Endothelial cell of umbilical vein (primary cell): Measurements from ENCODE around the gene DCTN4. TPM values are rescaled to one million over a fixed set of nuclear protein-coding genes. Genes with fewer than 3 reads are reported as not detected.

Source experiments
- BruUV-seq: library from RNA; stranded (reverse); fragments of 400-500 nt; replicated peaks from 2 replicates; lab custom pipeline; 2021; lab: Mats Ljungman, UMichigan
- CTCF ChIA-PET: fragments of 300-600, 350-600 bp; sonication (Branson Sonifier 250); formaldehyde crosslinking; loops from one replicate; lab custom pipeline; 2021; ENCODE audit warnings: antibody characterized with exemption, inconsistent platforms; lab: Charles Lee
- POLR2A ChIA-PET: fragments of 300-600, 350-600 bp; sonication (Branson Sonifier 250); formaldehyde crosslinking; loops from one replicate; lab custom pipeline; 2021; ENCODE audit warnings: antibody characterized with exemption, inconsistent platforms; lab: Charles Lee
- DNase-seq: peaks from one replicate; pipeline ENCODE4 v3.0.0-alpha.2; 2011; ENCODE audit warnings: low read depth, low spot score
- FAIRE-seq: peaks from 2 replicates; lab custom pipeline; 2011; peaks lifted over from hg19 to GRCh38; lab: Jason Lieb, UNC
- H2AFZ ChIP-seq: 2 replicates; pipeline ENCODE4 v1.6.0; 2012; ENCODE audit warnings: low read depth, low read length, control low read depth, inconsistent platforms
- H3K27ac ChIP-seq: 2 replicates; pipeline ENCODE4 v1.5.1; 2011; ENCODE audit warnings: low read depth, mild to moderate bottlenecking, control low read depth, low read length, moderate library complexity; ENCODE audit not compliant: insufficient read depth
- H3K27me3 ChIP-seq, 2 experiments: 2 replicates each; pipeline versions ENCODE4 v1.6.0 to v1.6.1; 2011; ENCODE audit warnings: low read length in 2 of 2, mixed read lengths in 1 of 2; ENCODE audit not compliant: control insufficient read depth in 2 of 2, insufficient read depth in 2 of 2
- H3K36me3 ChIP-seq, 2 experiments: 2 replicates in 1 of 2; 3 replicates in 1 of 2; pipeline ENCODE4 v1.5.1; 2011; ENCODE audit warnings: low read length in 2 of 2, mild to moderate bottlenecking in 1 of 2, moderate library complexity in 1 of 2; ENCODE audit not compliant: control insufficient read depth in 2 of 2, insufficient read depth in 2 of 2; ENCODE audit errors: extremely low read depth in 1 of 2
- H3K4me1 ChIP-seq: 3 replicates; pipeline ENCODE4 v1.5.1; 2011; ENCODE audit warnings: mild to moderate bottlenecking, low read length; ENCODE audit not compliant: control insufficient read depth, insufficient read depth; ENCODE audit errors: extremely low read depth
- H3K4me2 ChIP-seq: 2 replicates; pipeline ENCODE4 v1.6.1; 2011; ENCODE audit warnings: low read length, control low read depth, mixed read lengths; ENCODE audit not compliant: insufficient read depth
- H3K4me3 ChIP-seq, 3 experiments: fragments of 200-600 bp in 1 of 3; sonication (generic), shearing (Covaris generic) in 1 of 3; replicated peaks in 1 of 3; 2 replicates each; pipeline ENCODE4 v1.5.1; 2011 to 2016; ENCODE audit warnings: control low read depth in 3 of 3, low read length in 3 of 3, mild to moderate bottlenecking in 2 of 3, inconsistent platforms in 1 of 3, low read depth in 1 of 3, moderate library complexity in 1 of 3; ENCODE audit not compliant: insufficient read depth in 1 of 3
- H3K79me2 ChIP-seq: 2 replicates; pipeline ENCODE4 v1.6.0; 2012; ENCODE audit warnings: low read length, inconsistent platforms; ENCODE audit not compliant: control insufficient read depth, insufficient read depth
- H3K9ac ChIP-seq: replicated peaks from 2 replicates; pipeline ENCODE3; 2011; ENCODE audit warnings: low read length, control low read depth; ENCODE audit not compliant: insufficient read depth; ENCODE audit errors: extremely low read depth
- H3K9me1 ChIP-seq: replicated peaks from 3 replicates; pipeline ENCODE4 v1.6.0; 2011; ENCODE audit warnings: mild to moderate bottlenecking, low read length; ENCODE audit not compliant: control insufficient read depth, insufficient read depth; ENCODE audit errors: extremely low read depth
- H3K9me3 ChIP-seq: replicated peaks from 2 replicates; pipeline ENCODE4 v1.5.1; 2012; ENCODE audit warnings: low read length, inconsistent platforms; ENCODE audit not compliant: control insufficient read depth, insufficient read depth
- H4K20me1 ChIP-seq: replicated peaks from 2 replicates; pipeline ENCODE3; 2011; ENCODE audit warnings: mild to moderate bottlenecking, low read length; ENCODE audit not compliant: control insufficient read depth, insufficient read depth; ENCODE audit errors: extremely low read depth
- CTCF ChIP-seq, 2 donors: IDR thresholded peaks; 1 replicate in 1 of 2; 2 replicates in 1 of 2; pipeline ENCODE4 v1.5.1; 2011; ENCODE audit warnings: low read length in 2 of 2, mild to moderate bottlenecking in 2 of 2, moderate library complexity in 2 of 2, control low read depth in 1 of 2, inconsistent platforms in 1 of 2, low read depth in 1 of 2; ENCODE audit not compliant: insufficient read depth in 1 of 2; ENCODE audit errors: extremely low read depth in 1 of 2
- EZH2 ChIP-seq: IDR thresholded peaks from 2 replicates; pipeline ENCODE4 v1.6.1; 2012; ENCODE audit warnings: borderline replicate concordance, low read depth, mild to moderate bottlenecking, moderate library complexity, low read length, inconsistent platforms; ENCODE audit not compliant: severe bottlenecking
- FOS ChIP-seq: IDR thresholded peaks from 2 replicates; pipeline ENCODE4 v1.6.1; 2011; ENCODE audit warnings: mild to moderate bottlenecking, low read length, moderate library complexity, borderline replicate concordance; ENCODE audit not compliant: insufficient read depth
- GATA2 ChIP-seq: IDR thresholded peaks from 2 replicates; pipeline ENCODE4 v1.7.0; 2011; ENCODE audit warnings: low read depth, mild to moderate bottlenecking, moderate library complexity, mixed read lengths, low read length; ENCODE audit not compliant: insufficient read length, insufficient read depth
- JUN ChIP-seq: IDR thresholded peaks from 2 replicates; pipeline ENCODE4 v1.6.1; 2011; ENCODE audit warnings: borderline replicate concordance, low read depth; ENCODE audit not compliant: insufficient read length, insufficient read depth
- MYC ChIP-seq: IDR thresholded peaks from one replicate; pipeline ENCODE4 v1.6.1; 2011; ENCODE audit warnings: mild to moderate bottlenecking, low read depth, low read length
- POLR2A ChIP-seq: IDR thresholded peaks from 2 replicates; pipeline ENCODE4 v1.6.1; 2012; ENCODE audit warnings: low read depth, mild to moderate bottlenecking, control low read depth, low read length
- POLR2AphosphoS5 ChIP-seq: IDR thresholded peaks from 2 replicates; pipeline ENCODE4 v1.6.1; 2012; ENCODE audit warnings: low read depth, mild to moderate bottlenecking, control low read depth, low read length, moderate library complexity; ENCODE audit not compliant: insufficient read depth
- dilution Hi-C: fragments of 300-500 bp; cut with MboI; formaldehyde crosslinking; loops from one replicate; pipeline ENCODE4 v1.15.0; 2019; ENCODE audit warnings: low sequenced_read_pairs; ENCODE audit not compliant: extremely low pct_ligation_motif_present
- intact Hi-C: fragments of 100-400 bp; cut with micrococcal nuclease; formaldehyde crosslinking; loops from one replicate; pipeline ENCODE4 v1.10.0; 2022
- polyA plus RNA-seq, 4 experiments: library from polyadenylated mRNA; depleted of rRNA in 3 of 4; stranded (reverse) in 3 of 4; unstranded in 1 of 4; fragments of >200 nt; gene quantifications; 2 replicates each; pipeline versions ENCODE4 v1.2.1 to v1.2.3, GENCODE V29; 2011 to 2012; ENCODE audit warnings: missing spikeins in 1 of 4
- total RNA-seq: library from RNA; stranded (reverse); gene quantifications from 2 replicates; pipeline ENCODE4 v1.2.3, GENCODE V29; 2021
- TF ChIP-seq, protein P1 (sequence below): IDR thresholded peaks from 2 replicates; pipeline ENCODE4 v1.6.1; 2011; ENCODE audit not compliant: insufficient read depth, insufficient read length

The DCTN4 gene
- total and polyA plus RNA-seq, 2 donors (not counting 3 experiments of a cell fraction or from before 2014, with no cell fraction given) = 22.4 to 47.3 TPM

- peak overlapping the region; percentile 73 for H2AFZ ChIP-seq
- no peaks in the 10 kb centered on the region for H3K9me1 ChIP-seq
- DNase-seq (peak; percentile 65), FAIRE-seq (no peak)
- dilution Hi-C loops = no loop called here
- peak overlapping the region in 2 of 3 experiments; percentile 40 to 41 for H3K4me3 ChIP-seq
- no peaks in the 10 kb centered on the region for H3K9me3 ChIP-seq
- TF ChIP-seq GATA2 (peak; percentile 46), FOS (no peak), JUN (no peak), POLR2A (no peak), POLR2AphosphoS5 (no peak)
- TF ChIP-seq, protein P1, sequence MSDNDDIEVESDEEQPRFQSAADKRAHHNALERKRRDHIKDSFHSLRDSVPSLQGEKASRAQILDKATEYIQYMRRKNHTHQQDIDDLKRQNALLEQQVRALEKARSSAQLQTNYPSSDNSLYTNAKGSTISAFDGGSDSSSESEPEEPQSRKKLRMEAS = no peak
- intact Hi-C loops = loop anchor here (1.0 kb wide), 2 partner anchors 19 to 217 kb away; partner anchors contain the start of gene DCTN4
- H3K27me3 ChIP-seq = peaks cover 35 to 47% of the 10 kb centered on the region in 2 experiments
- ChIA-PET POLR2A (no interaction called here), CTCF (interaction anchor here (0.7 to 2.6 kb wide), 14 partner anchors 9 to 264 kb away, joined by 3 to 25 read pairs (median 9); partner anchors contain the start of genes DCTN4, IRGM and RBM22)
- peaks cover 28% of the 10 kb centered on the region for H3K4me1 ChIP-seq
- H3K9ac ChIP-seq = no peak overlapping the region
- BruUV-seq = no TSS peak
- no peaks in the 10 kb centered on the region for H3K79me2 ChIP-seq
- no peaks in the 10 kb centered on the region for H3K36me3 ChIP-seq
- H3K4me2 ChIP-seq = peak overlapping the region; percentile 63
- no peak overlapping the region for H3K27ac ChIP-seq
- H4K20me1 ChIP-seq = no peaks in the 10 kb centered on the region
These were observed 19.3 kb upstream of the DCTN4 start for GRCh38 chr5:150778088-150778516.

DNA sequence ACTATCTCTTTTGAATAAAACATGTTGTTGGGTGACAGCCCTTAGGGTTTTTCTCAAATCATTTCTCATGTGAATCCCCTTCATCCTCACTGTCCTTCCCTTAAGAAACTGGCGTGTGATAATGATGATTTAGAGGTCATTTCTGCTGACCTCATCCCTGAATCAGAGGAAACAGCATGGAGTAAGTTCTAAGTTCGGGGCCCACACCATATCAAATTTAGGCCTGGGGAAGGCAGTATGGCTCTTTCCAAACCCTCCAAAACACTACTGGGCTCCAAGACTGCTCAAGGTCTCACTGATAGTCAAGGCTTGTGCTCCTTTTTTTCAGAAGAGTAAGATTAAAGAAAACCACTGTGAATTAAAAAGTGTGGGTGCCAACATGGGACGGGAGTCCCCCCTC is 18.9 kb upstream of the DCTN4 start:
- H3K4me1 ChIP-seq = peaks cover 25% of the 10 kb centered on the region
- ChIA-PET POLR2A (no interaction called here), CTCF (interaction anchor here (0.7 to 2.6 kb wide), 9 partner anchors 9 to 264 kb away, joined by 3 to 25 read pairs (median 14); partner anchors contain the start of genes DCTN4, IRGM and RBM22)
- no peak overlapping the region for H3K27ac ChIP-seq
- H4K20me1 ChIP-seq = no peaks in the 10 kb centered on the region
- intact Hi-C loops (loop anchor here (1.0 kb wide), 2 partner anchors 18 to 216 kb away; partner anchors contain the start of gene DCTN4), dilution Hi-C loops (no loop called here)
- no peaks in the 10 kb centered on the region for H3K9me1 ChIP-seq
- no TSS peak for BruUV-seq
- no peak overlapping the region for H3K4me2 ChIP-seq
- H2AFZ ChIP-seq = no peak overlapping the region
- H3K4me3 ChIP-seq = no peak overlapping the region
- H3K9me3 ChIP-seq = no peaks in the 10 kb centered on the region
- peaks cover 35 to 51% of the 10 kb centered on the region in 2 experiments for H3K27me3 ChIP-seq
- FAIRE-seq (no peak), DNase-seq (no peak)
- no peaks in the 10 kb centered on the region for H3K36me3 ChIP-seq
- H3K9ac ChIP-seq = no peak overlapping the region
- no peaks in the 10 kb centered on the region for H3K79me2 ChIP-seq
- no peak for TF ChIP-seq MYC
- TF ChIP-seq FOS = no peak
- no peak for TF ChIP-seq JUN
- TF ChIP-seq GATA2 = no peak
- TF ChIP-seq POLR2AphosphoS5 = no peak
- no peak for TF ChIP-seq POLR2A
- TF ChIP-seq CTCF (IDR thresholded peaks at IDR 0.05; ENCODE audit: extremely low read depth in 1 of 2, insufficient read depth in 1 of 2, low read depth in 1 of 2, low read length in 2 of 2) = no peak
- TF ChIP-seq, protein P1 = no peak
- TF ChIP-seq EZH2 = no peak
